Neural cell (in vitro differentiated cells): ENCODE results near the gene CERKL. TPM values are rescaled to one million over a fixed set of nuclear protein-coding genes. Genes with fewer than 3 reads are reported as not detected.

Experiments used
- H2AFZ ChIP-seq: fragments of 200-600, 300-800 bp; sonication (generic), shearing (Covaris generic); 2 replicates; pipeline ENCODE4 v1.6.0; 2014; ENCODE audit warnings: low read depth, mild to moderate bottlenecking, antibody characterized with exemption, low read length, moderate library complexity
- H3F3A ChIP-seq: fragments of 200-600 bp; shearing (Covaris generic); 2 replicates; pipeline ENCODE4 v1.6.1; 2016; ENCODE audit warnings: mild to moderate bottlenecking, moderate library complexity, mixed read lengths, antibody characterized with exemption, low read length; ENCODE audit not compliant: insufficient read depth, poor library complexity, severe bottlenecking
- H3K27ac ChIP-seq: fragments of 200-600, 300-800 bp; sonication (generic), shearing (Covaris generic); 2 replicates; pipeline ENCODE4 v1.5.1; 2014; ENCODE audit warnings: mild to moderate bottlenecking, low read length, moderate library complexity
- H3K27me3 ChIP-seq: fragments of 300-800, 200-600 bp; sonication (generic), shearing (Covaris generic); 2 replicates; pipeline ENCODE4 v1.6.0; 2014; ENCODE audit warnings: mild to moderate bottlenecking, low read depth, low read length, moderate library complexity; ENCODE audit not compliant: insufficient read depth
- H3K36me3 ChIP-seq: fragments of 300-800, 200-600 bp; sonication (generic), shearing (Covaris generic); 2 replicates; pipeline ENCODE4 v1.5.1; 2014; ENCODE audit warnings: mild to moderate bottlenecking, antibody characterized with exemption, low read length, moderate library complexity; ENCODE audit not compliant: insufficient read depth
- H3K4me2 ChIP-seq: fragments of 300-800, 200-600 bp; sonication (generic), shearing (Covaris generic); 2 replicates; pipeline ENCODE4 v1.6.0; 2014; ENCODE audit warnings: mild to moderate bottlenecking, low read length
- H3K4me3 ChIP-seq: fragments of 300-800, 200-600 bp; sonication (generic), shearing (Covaris generic); 2 replicates; pipeline ENCODE4 v1.5.1; 2014; ENCODE audit warnings: mild to moderate bottlenecking, low read length, moderate library complexity
- H3K79me2 ChIP-seq: fragments of 200-600 bp; shearing (Covaris generic); replicated peaks from 2 replicates; pipeline ENCODE4 v1.6.0; 2014; ENCODE audit warnings: mild to moderate bottlenecking, low read length, moderate library complexity; ENCODE audit not compliant: insufficient read depth
- H3K9ac ChIP-seq: fragments of 300-800, 200-600 bp; sonication (generic), shearing (Covaris generic); 2 replicates; pipeline ENCODE4 v1.6.1; 2016; ENCODE audit warnings: mild to moderate bottlenecking, low read length, mixed read lengths
- H3K9me2 ChIP-seq: fragments of 200-600 bp; shearing (Covaris generic); 2 replicates; pipeline ENCODE4 v1.6.1; 2016; ENCODE audit warnings: mild to moderate bottlenecking, low read length, mixed read lengths; ENCODE audit not compliant: insufficient read depth
- H3K9me3 ChIP-seq: fragments of 200-600, 300-800 bp; sonication (generic), shearing (Covaris generic); 2 replicates; pipeline ENCODE4 v1.6.1; 2016; ENCODE audit warnings: mild to moderate bottlenecking, mixed run types, low read length, moderate library complexity, mixed read lengths
- H4K20me1 ChIP-seq: fragments of 200-600 bp; shearing (Covaris generic); 2 replicates; pipeline ENCODE4 v1.6.1; 2016; ENCODE audit warnings: mild to moderate bottlenecking, mixed run types; ENCODE audit not compliant: insufficient read depth
- CTCF ChIP-seq: fragments of 450-650 bp; IDR thresholded peaks from 2 replicates; pipeline ENCODE4 v1.5.1; 2014; ENCODE audit warnings: antibody characterized with exemption, mild to moderate bottlenecking, moderate library complexity; ENCODE audit not compliant: poor library complexity, severe bottlenecking
- EP300 ChIP-seq: fragments of 450-650 bp; conservative IDR thresholded peaks from 2 replicates; pipeline ENCODE4 v1.6.1; 2014; ENCODE audit warnings: antibody characterized with exemption, mild to moderate bottlenecking, moderate library complexity; ENCODE audit not compliant: poor library complexity, severe bottlenecking
- EZH2 ChIP-seq: fragments of 200-600, 300-800 bp; shearing (Covaris generic), sonication (generic); IDR thresholded peaks from 2 replicates; pipeline ENCODE4 v1.6.1; 2014; ENCODE audit warnings: antibody characterized with exemption, low read length, borderline replicate concordance, mild to moderate bottlenecking; ENCODE audit not compliant: insufficient read depth, poor library complexity, severe bottlenecking
- MXI1 ChIP-seq: fragments of 450-650 bp; conservative IDR thresholded peaks from 2 replicates; pipeline ENCODE4 v1.6.1; 2014; ENCODE audit warnings: antibody characterized with exemption, mild to moderate bottlenecking; ENCODE audit not compliant: poor library complexity, severe bottlenecking
- POLR2AphosphoS5 ChIP-seq: IDR thresholded peaks from 2 replicates; pipeline ENCODE4 v1.6.1; 2012
- RAD21 ChIP-seq: fragments of 450-650 bp; conservative IDR thresholded peaks from 2 replicates; pipeline ENCODE4 v1.6.1; 2014; ENCODE audit warnings: antibody characterized with exemption, mild to moderate bottlenecking, moderate library complexity
- SMC3 ChIP-seq: fragments of 450-650 bp; conservative IDR thresholded peaks from 2 replicates; pipeline ENCODE4 v1.6.1; 2014; ENCODE audit warnings: antibody characterized with exemption, mild to moderate bottlenecking, moderate library complexity; ENCODE audit not compliant: poor library complexity
- TAF1 ChIP-seq: IDR thresholded peaks from 2 replicates; pipeline ENCODE4 v1.6.1; 2012; ENCODE audit warnings: low read depth
- polyA plus RNA-seq: library from polyadenylated mRNA; depleted of rRNA; stranded (reverse); fragments of >200 nt; gene quantifications from 2 replicates; pipeline ENCODE4 v1.2.3, GENCODE V29; 2014
- TF ChIP-seq, protein P1 (sequence below): IDR thresholded peaks from 2 replicates; pipeline ENCODE4 v1.6.1; 2012; ENCODE audit warnings: borderline replicate concordance

CERKL gene
- polyA plus RNA-seq, 1 donor from 2014 or later: not detected

DNA sequence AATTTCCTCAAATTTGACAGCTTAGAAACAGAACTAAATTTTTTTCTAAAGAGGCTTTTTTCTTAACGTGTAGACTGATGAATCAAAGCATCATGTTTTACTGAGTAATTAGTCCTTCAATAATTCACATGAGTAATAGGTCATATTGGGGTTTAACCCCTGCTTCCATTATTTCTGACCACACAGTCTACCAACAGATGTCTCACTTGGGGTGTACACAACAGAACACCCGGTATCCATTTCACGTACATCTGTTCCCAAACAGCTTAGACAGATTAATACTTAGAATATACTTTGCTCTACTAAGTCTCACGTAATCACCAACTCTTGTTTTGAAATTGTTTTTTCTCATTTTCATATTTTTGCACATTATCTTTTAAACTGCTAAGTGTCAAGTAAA, 14.8 kb downstream of the CERKL start:
- no peak overlapping the region for H2AFZ ChIP-seq
- H3K79me2 ChIP-seq: no peaks in the 10 kb centered on the region
- no peak for TF ChIP-seq TAF1
- no peak for TF ChIP-seq RAD21
- TF ChIP-seq EP300: no peak
- no peak for TF ChIP-seq CTCF
- no peak for TF ChIP-seq POLR2AphosphoS5
- no peak for TF ChIP-seq EZH2
- TF ChIP-seq SMC3: no peak
- TF ChIP-seq, protein P1, sequence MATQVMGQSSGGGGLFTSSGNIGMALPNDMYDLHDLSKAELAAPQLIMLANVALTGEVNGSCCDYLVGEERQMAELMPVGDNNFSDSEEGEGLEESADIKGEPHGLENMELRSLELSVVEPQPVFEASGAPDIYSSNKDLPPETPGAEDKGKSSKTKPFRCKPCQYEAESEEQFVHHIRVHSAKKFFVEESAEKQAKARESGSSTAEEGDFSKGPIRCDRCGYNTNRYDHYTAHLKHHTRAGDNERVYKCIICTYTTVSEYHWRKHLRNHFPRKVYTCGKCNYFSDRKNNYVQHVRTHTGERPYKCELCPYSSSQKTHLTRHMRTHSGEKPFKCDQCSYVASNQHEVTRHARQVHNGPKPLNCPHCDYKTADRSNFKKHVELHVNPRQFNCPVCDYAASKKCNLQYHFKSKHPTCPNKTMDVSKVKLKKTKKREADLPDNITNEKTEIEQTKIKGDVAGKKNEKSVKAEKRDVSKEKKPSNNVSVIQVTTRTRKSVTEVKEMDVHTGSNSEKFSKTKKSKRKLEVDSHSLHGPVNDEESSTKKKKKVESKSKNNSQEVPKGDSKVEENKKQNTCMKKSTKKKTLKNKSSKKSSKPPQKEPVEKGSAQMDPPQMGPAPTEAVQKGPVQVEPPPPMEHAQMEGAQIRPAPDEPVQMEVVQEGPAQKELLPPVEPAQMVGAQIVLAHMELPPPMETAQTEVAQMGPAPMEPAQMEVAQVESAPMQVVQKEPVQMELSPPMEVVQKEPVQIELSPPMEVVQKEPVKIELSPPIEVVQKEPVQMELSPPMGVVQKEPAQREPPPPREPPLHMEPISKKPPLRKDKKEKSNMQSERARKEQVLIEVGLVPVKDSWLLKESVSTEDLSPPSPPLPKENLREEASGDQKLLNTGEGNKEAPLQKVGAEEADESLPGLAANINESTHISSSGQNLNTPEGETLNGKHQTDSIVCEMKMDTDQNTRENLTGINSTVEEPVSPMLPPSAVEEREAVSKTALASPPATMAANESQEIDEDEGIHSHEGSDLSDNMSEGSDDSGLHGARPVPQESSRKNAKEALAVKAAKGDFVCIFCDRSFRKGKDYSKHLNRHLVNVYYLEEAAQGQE: no peak
- no peaks in the 10 kb centered on the region for H4K20me1 ChIP-seq
- no peak overlapping the region for H3K27ac ChIP-seq
- no peaks in the 10 kb centered on the region for H3K27me3 ChIP-seq
- no peaks in the 10 kb centered on the region for H3K9me3 ChIP-seq
- H3K36me3 ChIP-seq: no peaks in the 10 kb centered on the region
- no peak overlapping the region for H3K9ac ChIP-seq
- H3K4me3 ChIP-seq: no peak overlapping the region
- H3K4me2 ChIP-seq: no peak overlapping the region
- no peaks in the 10 kb centered on the region for H3F3A ChIP-seq
- H3K9me2 ChIP-seq: no peaks in the 10 kb centered on the region

DNA sequence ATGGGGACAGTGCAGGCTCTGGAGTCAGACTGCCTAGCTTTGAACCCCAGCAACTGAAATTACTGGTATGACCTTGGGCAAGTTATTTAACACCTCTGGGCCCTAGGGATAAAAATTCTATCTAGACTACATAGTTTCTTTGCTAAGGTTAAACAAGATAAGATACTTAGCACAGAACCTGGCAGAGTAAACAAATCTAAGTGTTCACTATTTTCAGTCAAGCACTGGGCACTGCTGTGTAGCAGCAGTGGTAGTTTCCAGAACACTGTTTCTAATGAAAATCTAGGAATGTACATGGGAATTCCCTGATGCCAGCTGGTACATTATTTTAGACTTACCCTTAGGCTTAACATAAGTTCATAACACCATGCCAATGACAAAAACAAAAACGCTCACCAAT, 17.2 kb downstream of the CERKL start:
- Histone ChIP-seq H3K27ac (no peak overlapping the region), H3K27me3 (no peaks in the 10 kb centered on the region)

DNA sequence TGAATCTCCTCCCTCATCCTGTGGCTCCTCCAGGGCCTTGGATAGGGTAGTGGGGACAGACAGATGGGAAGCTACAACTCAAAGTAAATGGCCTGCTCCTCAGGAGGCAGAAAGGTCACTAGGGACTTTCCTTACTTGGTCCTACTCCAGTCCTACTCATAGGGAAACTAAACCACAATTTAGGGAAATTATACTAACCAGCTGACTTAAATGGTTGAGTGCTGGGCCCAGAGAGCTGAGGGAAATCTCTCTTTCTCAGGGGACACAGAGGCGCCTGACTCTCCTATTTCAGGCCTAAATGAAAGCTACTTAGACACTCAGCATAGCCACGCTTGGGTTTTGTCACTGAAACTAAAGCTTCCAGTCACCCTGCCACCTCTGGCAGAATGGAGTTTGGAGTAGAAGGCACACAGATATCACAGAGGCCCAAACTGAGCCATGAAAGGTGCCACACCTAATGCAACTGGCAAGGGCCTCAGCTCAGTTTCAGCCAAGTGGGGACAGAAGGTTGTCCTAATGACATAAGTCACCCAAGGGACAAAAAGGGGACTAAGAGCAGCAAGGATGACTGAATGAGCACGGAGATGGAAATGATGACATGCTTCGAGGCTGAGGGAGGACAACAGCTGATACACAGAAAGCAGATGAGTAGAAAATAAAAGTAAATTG, 24.0 kb downstream of the CERKL start:
- Histone ChIP-seq H3K9ac (no peak overlapping the region), H3K4me2 (no peak overlapping the region), H3K27ac (no peak overlapping the region), H3K9me2 (no peaks in the 10 kb centered on the region), H2AFZ (no peak overlapping the region), H3K4me3 (no peak overlapping the region), H3K9me3 (no peaks in the 10 kb centered on the region), H3K79me2 (no peaks in the 10 kb centered on the region), H3K27me3 (no peaks in the 10 kb centered on the region), H3F3A (no peaks in the 10 kb centered on the region), H3K36me3 (no peaks in the 10 kb centered on the region), H4K20me1 (no peaks in the 10 kb centered on the region)
- TF ChIP-seq POLR2AphosphoS5 (no peak), EZH2 (no peak), CTCF (no peak), TAF1 (no peak), RAD21 (no peak), MXI1 (no peak), EP300 (no peak), SMC3 (no peak)
- TF ChIP-seq, protein P1: no peak

More for the DNA sequence above, 17.2 kb downstream of the CERKL start:
- Histone ChIP-seq H3K4me3 (no peak overlapping the region), H3K79me2 (no peaks in the 10 kb centered on the region), H3K36me3 (no peaks in the 10 kb centered on the region), H3K9ac (no peak overlapping the region), H4K20me1 (no peaks in the 10 kb centered on the region), H3K9me3 (no peaks in the 10 kb centered on the region), H3K9me2 (no peaks in the 10 kb centered on the region), H3K4me2 (no peak overlapping the region), H3F3A (no peaks in the 10 kb centered on the region), H2AFZ (no peak overlapping the region)
- TF ChIP-seq RAD21 (no peak), TAF1 (no peak)
